HepG2 (cell line): ENCODE data around the gene PPM1F. TPM values are rescaled to one million over a fixed set of nuclear protein-coding genes. Genes with fewer than 3 reads are reported as not detected.
A peak's percentile ranks its signal among the peaks of the same experiment; 100 is the strongest.

Experiments used
- ELF1 ChIP-seq: sonication (generic); formaldehyde crosslinking; IDR thresholded peaks from 2 replicates; pipeline ENCODE4 v1.4.0; 2020; ENCODE audit warnings: missing genetic modification reagents
- FOXK2 ChIP-seq: fragments of 450-650 bp; IDR thresholded peaks from 2 replicates; pipeline ENCODE4 v1.6.1; 2016
- GABPB1 ChIP-seq: IDR thresholded peaks from 2 replicates; pipeline ENCODE4 v1.6.1; 2016; ENCODE audit warnings: mild to moderate bottlenecking, missing genetic modification reagents, moderate library complexity, missing compliant biosample characterization
- GZF1 ChIP-seq: sonication (generic); formaldehyde crosslinking; IDR thresholded peaks from 2 replicates; pipeline ENCODE4 v1.5.1; 2020; ENCODE audit warnings: mild to moderate bottlenecking, missing genetic modification reagents
- JARID2 ChIP-seq: sonication (generic); formaldehyde crosslinking; IDR thresholded peaks from 2 replicates; pipeline ENCODE4 v1.8.1; 2023; ENCODE audit warnings: missing genetic modification reagents, inconsistent platforms; ENCODE audit not compliant: insufficient replicate concordance
- KDM3A ChIP-seq: IDR thresholded peaks from 2 replicates; pipeline ENCODE4 v1.6.1; 2018; ENCODE audit warnings: low read depth, missing compliant biosample characterization
- KLF11 ChIP-seq: IDR thresholded peaks from 2 replicates; pipeline ENCODE4 v1.6.1; 2016; ENCODE audit warnings: missing compliant biosample characterization
- MEF2D ChIP-seq: sonication (generic); formaldehyde crosslinking; IDR thresholded peaks from 2 replicates; pipeline ENCODE4 v1.5.1; 2020; ENCODE audit warnings: mild to moderate bottlenecking, missing genetic modification reagents
- NKX3-1 ChIP-seq: sonication (generic); formaldehyde crosslinking; IDR thresholded peaks from 2 replicates; pipeline ENCODE4 v1.5.0; 2020; ENCODE audit warnings: missing genetic modification reagents
- SIX1 ChIP-seq: sonication (generic); formaldehyde crosslinking; IDR thresholded peaks from 2 replicates; pipeline ENCODE4 v1.4.0; 2020; ENCODE audit warnings: missing genetic modification reagents, borderline replicate concordance
- SSRP1 ChIP-seq: IDR thresholded peaks from 2 replicates; pipeline ENCODE4 v1.6.1; 2016; ENCODE audit warnings: control low read depth
- TBX2 ChIP-seq: sonication (generic); formaldehyde crosslinking; IDR thresholded peaks from 2 replicates; pipeline ENCODE4 v1.5.0; 2020; ENCODE audit warnings: missing genetic modification reagents, mild to moderate bottlenecking, borderline replicate concordance
- TEAD3 ChIP-seq: optimal IDR thresholded peaks from 2 replicates; pipeline ENCODE3; 2016; ENCODE audit warnings: borderline replicate concordance
- YEATS4 ChIP-seq: sonication (generic); formaldehyde crosslinking; IDR thresholded peaks from 2 replicates; pipeline ENCODE4 v1.4.0; 2020; ENCODE audit warnings: missing genetic modification reagents, borderline replicate concordance
- ZKSCAN1 ChIP-seq: fragments of 150-350 bp; IDR thresholded peaks from 2 replicates; pipeline ENCODE4 v1.6.1; 2014; ENCODE audit warnings: low read length
- ZNF136 ChIP-seq: sonication (generic); formaldehyde crosslinking; IDR thresholded peaks from 2 replicates; pipeline ENCODE4 v1.8.1; 2022; ENCODE audit warnings: low read depth, mild to moderate bottlenecking, moderate library complexity, missing genetic modification reagents
- ZNF337 ChIP-seq: sonication (generic); formaldehyde crosslinking; IDR thresholded peaks from 2 replicates; pipeline ENCODE4 v1.5.1; 2020; ENCODE audit warnings: missing genetic modification reagents, low read depth, mild to moderate bottlenecking, borderline replicate concordance
- ZNF33A ChIP-seq: sonication (generic); formaldehyde crosslinking; IDR thresholded peaks from 2 replicates; pipeline ENCODE4 v1.5.1; 2020; ENCODE audit warnings: missing genetic modification reagents, mild to moderate bottlenecking, moderate library complexity, borderline replicate concordance
- ZNF350 ChIP-seq: sonication (generic); formaldehyde crosslinking; IDR thresholded peaks from 2 replicates; pipeline ENCODE4 v1.4.0; 2020; ENCODE audit warnings: mild to moderate bottlenecking, low read depth, missing genetic modification reagents, borderline replicate concordance
- polyA plus RNA-seq, 8 experiments: library from polyadenylated mRNA; depleted of rRNA in 3 of 8; stranded (reverse) in 7 of 8; unstranded in 1 of 8; fragments of >200 nt; fragmentation: Illumina TruSeq in 4 of 8; extraction: Trizol in 4 of 8; gene quantifications; 2 replicates each; pipeline versions ENCODE4 v1.2.1 to v1.2.3, GENCODE V29; 2011 to 2016; ENCODE audit warnings: low read depth in 4 of 8, missing spikeins in 1 of 8, mixed read lengths in 1 of 8; ENCODE audit not compliant: insufficient read depth in 1 of 8
- total RNA-seq, 5 experiments: library from RNA; depleted of rRNA; stranded (reverse); fragments of >200 nt; fragmentation: Illumina TruSeq; extraction: Trizol; gene quantifications; 2 replicates each; pipeline ENCODE4 v1.2.3, GENCODE V29; 2016; ENCODE audit warnings: low read depth in 1 of 5
- TF ChIP-seq, protein P1 (sequence below): sonication (generic); formaldehyde crosslinking; IDR thresholded peaks from 2 replicates; pipeline ENCODE4 v1.5.0; 2020; ENCODE audit warnings: missing genetic modification reagents
- TF ChIP-seq, protein P2 (sequence below): IDR thresholded peaks from 2 replicates; pipeline ENCODE4 v1.6.1; 2016; ENCODE audit warnings: missing compliant biosample characterization, missing genetic modification reagents, borderline replicate concordance
- TF ChIP-seq, protein P3 (sequence below): sonication (generic); formaldehyde crosslinking; IDR thresholded peaks from 2 replicates; pipeline ENCODE4 v1.5.1; 2020; ENCODE audit warnings: missing genetic modification reagents, mild to moderate bottlenecking, borderline replicate concordance
- TF ChIP-seq, protein P4 (sequence below): IDR thresholded peaks from 2 replicates; pipeline ENCODE4 v1.6.1; 2018; ENCODE audit warnings: missing genetic modification reagents, mild to moderate bottlenecking, missing compliant biosample characterization
- TF ChIP-seq, protein P5 (sequence below): IDR thresholded peaks from 2 replicates; pipeline ENCODE4 v1.6.1; 2016

PPM1F gene
- total and polyA plus RNA-seq, 2 of the 13 experiments (the other 11 are each of a cell fraction or from before 2014, with no cell fraction given), result 11.0 to 19.6 TPM

DNA sequence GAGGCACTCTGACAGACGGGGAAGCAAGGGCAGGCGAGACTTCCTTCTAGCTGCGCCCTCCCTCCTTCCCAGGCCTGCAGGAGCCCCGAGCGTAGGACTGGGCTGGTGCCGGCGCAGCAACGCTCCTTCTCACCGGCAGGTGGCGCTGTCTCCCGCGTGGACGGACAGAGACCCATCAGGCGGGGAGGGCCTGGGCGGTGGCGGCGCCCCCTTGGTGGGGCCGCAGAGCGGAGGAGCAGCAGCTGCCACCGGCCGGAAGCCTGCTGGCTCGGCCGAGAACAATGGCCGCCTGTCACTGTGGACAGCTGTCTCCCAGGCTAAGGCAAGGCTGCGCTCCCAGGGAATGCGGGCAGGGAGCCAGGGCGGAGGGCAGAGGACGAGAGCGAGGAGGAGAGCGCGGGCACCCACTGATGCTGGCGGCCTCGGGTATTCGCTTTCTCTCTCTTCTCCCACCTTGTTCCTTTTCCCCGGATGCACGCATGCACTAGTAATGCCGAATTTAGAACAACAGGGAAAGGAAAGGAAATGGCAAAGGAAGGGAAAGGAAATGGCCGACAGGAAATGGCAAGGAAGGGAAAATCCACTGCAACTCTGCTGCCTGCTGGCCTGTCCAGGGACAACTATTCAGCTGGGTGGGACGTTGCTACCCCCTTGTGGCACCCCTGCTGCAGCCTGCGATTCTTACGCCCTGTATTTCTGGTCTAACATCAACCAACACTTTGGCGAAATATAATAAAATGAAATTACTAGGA, 14.4 kb downstream of the PPM1F start (continued):
- TF ChIP-seq NKX3-1 (CRISPR knock-in tag) (no peak), ZNF350 (peak; percentile 96), GABPB1 (CRISPR knock-in tag) (peak; percentile 91), FOXK2 (no peak), TEAD3 (CRISPR knock-in tag) (peak; percentile 54), GZF1 (CRISPR knock-in tag) (no peak), ZKSCAN1 (peak; percentile 9; the same call in 1 of the 2 replicates), SIX1 (CRISPR knock-in tag) (no peak), JARID2 (CRISPR knock-in tag) (no peak), KLF11 (CRISPR knock-in tag) (no peak), ZNF337 (CRISPR knock-in tag) (no peak), YEATS4 (CRISPR knock-in tag) (peak; percentile 87), SSRP1 (CRISPR knock-in tag) (no peak), KDM3A (peak; percentile 88; the same call in 1 of the 2 replicates), ZNF136 (CRISPR knock-in tag) (no peak), TBX2 (peak; percentile 71), ZNF33A (no peak), MEF2D (peak; percentile 60; the same call in 1 of the 2 replicates), ELF1 (CRISPR knock-in tag) (peak; percentile 39)
- TF ChIP-seq, protein P1, sequence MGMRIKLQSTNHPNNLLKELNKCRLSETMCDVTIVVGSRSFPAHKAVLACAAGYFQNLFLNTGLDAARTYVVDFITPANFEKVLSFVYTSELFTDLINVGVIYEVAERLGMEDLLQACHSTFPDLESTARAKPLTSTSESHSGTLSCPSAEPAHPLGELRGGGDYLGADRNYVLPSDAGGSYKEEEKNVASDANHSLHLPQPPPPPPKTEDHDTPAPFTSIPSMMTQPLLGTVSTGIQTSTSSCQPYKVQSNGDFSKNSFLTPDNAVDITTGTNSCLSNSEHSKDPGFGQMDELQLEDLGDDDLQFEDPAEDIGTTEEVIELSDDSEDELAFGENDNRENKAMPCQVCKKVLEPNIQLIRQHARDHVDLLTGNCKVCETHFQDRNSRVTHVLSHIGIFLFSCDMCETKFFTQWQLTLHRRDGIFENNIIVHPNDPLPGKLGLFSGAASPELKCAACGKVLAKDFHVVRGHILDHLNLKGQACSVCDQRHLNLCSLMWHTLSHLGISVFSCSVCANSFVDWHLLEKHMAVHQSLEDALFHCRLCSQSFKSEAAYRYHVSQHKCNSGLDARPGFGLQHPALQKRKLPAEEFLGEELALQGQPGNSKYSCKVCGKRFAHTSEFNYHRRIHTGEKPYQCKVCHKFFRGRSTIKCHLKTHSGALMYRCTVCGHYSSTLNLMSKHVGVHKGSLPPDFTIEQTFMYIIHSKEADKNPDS (CRISPR knock-in tag), result 0 out of 2 replicates have a peak, but pooled peaks have one; percentile 63
- TF ChIP-seq, protein P2, sequence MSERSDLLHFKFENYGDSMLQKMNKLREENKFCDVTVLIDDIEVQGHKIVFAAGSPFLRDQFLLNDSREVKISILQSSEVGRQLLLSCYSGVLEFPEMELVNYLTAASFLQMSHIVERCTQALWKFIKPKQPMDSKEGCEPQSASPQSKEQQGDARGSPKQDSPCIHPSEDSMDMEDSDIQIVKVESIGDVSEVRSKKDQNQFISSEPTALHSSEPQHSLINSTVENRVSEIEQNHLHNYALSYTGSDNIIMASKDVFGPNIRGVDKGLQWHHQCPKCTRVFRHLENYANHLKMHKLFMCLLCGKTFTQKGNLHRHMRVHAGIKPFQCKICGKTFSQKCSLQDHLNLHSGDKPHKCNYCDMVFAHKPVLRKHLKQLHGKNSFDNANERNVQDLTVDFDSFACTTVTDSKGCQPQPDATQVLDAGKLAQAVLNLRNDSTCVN (CRISPR knock-in tag), result no peak; the same call in 1 of the 2 replicates
- TF ChIP-seq, protein P3, sequence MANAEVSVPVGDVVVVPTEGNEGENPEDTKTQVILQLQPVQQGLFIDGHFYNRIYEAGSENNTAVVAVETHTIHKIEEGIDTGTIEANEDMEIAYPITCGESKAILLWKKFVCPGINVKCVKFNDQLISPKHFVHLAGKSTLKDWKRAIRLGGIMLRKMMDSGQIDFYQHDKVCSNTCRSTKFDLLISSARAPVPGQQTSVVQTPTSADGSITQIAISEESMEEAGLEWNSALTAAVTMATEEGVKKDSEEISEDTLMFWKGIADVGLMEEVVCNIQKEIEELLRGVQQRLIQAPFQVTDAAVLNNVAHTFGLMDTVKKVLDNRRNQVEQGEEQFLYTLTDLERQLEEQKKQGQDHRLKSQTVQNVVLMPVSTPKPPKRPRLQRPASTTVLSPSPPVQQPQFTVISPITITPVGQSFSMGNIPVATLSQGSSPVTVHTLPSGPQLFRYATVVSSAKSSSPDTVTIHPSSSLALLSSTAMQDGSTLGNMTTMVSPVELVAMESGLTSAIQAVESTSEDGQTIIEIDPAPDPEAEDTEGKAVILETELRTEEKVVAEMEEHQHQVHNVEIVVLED (CRISPR knock-in tag), result peak; percentile 56; the same call in 1 of the 2 replicates
- TF ChIP-seq, protein P4, sequence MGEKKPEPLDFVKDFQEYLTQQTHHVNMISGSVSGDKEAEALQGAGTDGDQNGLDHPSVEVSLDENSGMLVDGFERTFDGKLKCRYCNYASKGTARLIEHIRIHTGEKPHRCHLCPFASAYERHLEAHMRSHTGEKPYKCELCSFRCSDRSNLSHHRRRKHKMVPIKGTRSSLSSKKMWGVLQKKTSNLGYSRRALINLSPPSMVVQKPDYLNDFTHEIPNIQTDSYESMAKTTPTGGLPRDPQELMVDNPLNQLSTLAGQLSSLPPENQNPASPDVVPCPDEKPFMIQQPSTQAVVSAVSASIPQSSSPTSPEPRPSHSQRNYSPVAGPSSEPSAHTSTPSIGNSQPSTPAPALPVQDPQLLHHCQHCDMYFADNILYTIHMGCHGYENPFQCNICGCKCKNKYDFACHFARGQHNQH, result peak; percentile 59; the same call in 1 of the 2 replicates
- TF ChIP-seq, protein P5, sequence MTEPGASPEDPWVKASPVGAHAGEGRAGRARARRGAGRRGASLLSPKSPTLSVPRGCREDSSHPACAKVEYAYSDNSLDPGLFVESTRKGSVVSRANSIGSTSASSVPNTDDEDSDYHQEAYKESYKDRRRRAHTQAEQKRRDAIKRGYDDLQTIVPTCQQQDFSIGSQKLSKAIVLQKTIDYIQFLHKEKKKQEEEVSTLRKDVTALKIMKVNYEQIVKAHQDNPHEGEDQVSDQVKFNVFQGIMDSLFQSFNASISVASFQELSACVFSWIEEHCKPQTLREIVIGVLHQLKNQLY, result no peak
